SK-N-SH treated with all-trans-retinoic acid at 6 μM for 48 hours (cell line): ENCODE data around the gene RBMXL3.

ENCODE experiments used
- ATAC-seq: fragments of 200-7000 bp; cut with Tn5 transposase; 3 replicates; pipeline ENCODE4 v1.9.1; 2020; ENCODE audit warnings: mild to moderate bottlenecking, moderate library complexity
- BACH2 ChIP-seq: fragments of 250-450 bp; sonication (Bioruptor Pico); IDR thresholded peaks from 2 replicates; pipeline ENCODE4 v1.9.0; 2021; ENCODE audit warnings: mild to moderate bottlenecking, borderline replicate concordance
- CSDC2 ChIP-seq: fragments of 250-450 bp; sonication (Bioruptor Pico); IDR thresholded peaks from 2 replicates; pipeline ENCODE4 v1.5.0; 2020; ENCODE audit warnings: mild to moderate bottlenecking, moderate library complexity
- ESRRG ChIP-seq: fragments of 250-450 bp; sonication (Bioruptor Pico); IDR thresholded peaks from 2 replicates; pipeline ENCODE4 v1.6.1; 2021; ENCODE audit warnings: mild to moderate bottlenecking
- GLIS3 ChIP-seq: fragments of 250-450 bp; sonication (Bioruptor Pico); IDR thresholded peaks from 2 replicates; pipeline ENCODE4 v1.5.0; 2020; ENCODE audit warnings: mild to moderate bottlenecking, moderate library complexity
- ISL1 ChIP-seq: fragments of 250-450 bp; sonication (Bioruptor Pico); IDR thresholded peaks from 2 replicates; pipeline ENCODE4 v2.1.2; 2022; ENCODE audit warnings: mild to moderate bottlenecking, moderate library complexity
- OSR1 ChIP-seq: fragments of 250-450 bp; sonication (Bioruptor Pico); IDR thresholded peaks from 2 replicates; pipeline ENCODE4 v1.8.0; 2022; ENCODE audit warnings: moderate library complexity, mild to moderate bottlenecking, inconsistent platforms
- PPARA ChIP-seq: fragments of 250-450 bp; sonication (Bioruptor Pico); IDR thresholded peaks from 2 replicates; pipeline ENCODE4 v1.5.0; 2020; ENCODE audit warnings: mild to moderate bottlenecking, borderline replicate concordance
- RARB ChIP-seq: fragments of 250-450 bp; sonication (Bioruptor Pico); IDR thresholded peaks from 2 replicates; pipeline ENCODE4 v1.8.0; 2021; ENCODE audit warnings: mild to moderate bottlenecking, moderate library complexity
- SNAI2 ChIP-seq: fragments of 250-450 bp; sonication (Bioruptor Pico); IDR thresholded peaks from 2 replicates; pipeline ENCODE4 v1.5.0; 2020; ENCODE audit warnings: mild to moderate bottlenecking, moderate library complexity
- TCF4 ChIP-seq: fragments of 250-450 bp; sonication (Bioruptor Pico); IDR thresholded peaks from 2 replicates; pipeline ENCODE4 v1.8.0; 2021; ENCODE audit warnings: mild to moderate bottlenecking, moderate library complexity, borderline replicate concordance
- TOX ChIP-seq: fragments of 250-450 bp; sonication (Bioruptor Pico); IDR thresholded peaks from 2 replicates; pipeline ENCODE4 v1.8.0; 2021; ENCODE audit warnings: mild to moderate bottlenecking, moderate library complexity, borderline replicate concordance
- ZC3H10 ChIP-seq: fragments of 250-450 bp; sonication (Bioruptor Pico); IDR thresholded peaks from 2 replicates; pipeline ENCODE4 v1.5.1; 2021; ENCODE audit warnings: mild to moderate bottlenecking, moderate library complexity
- ZFP3 ChIP-seq: fragments of 250-450 bp; sonication (Bioruptor Pico); IDR thresholded peaks from 2 replicates; pipeline ENCODE4 v1.5.0; 2020; ENCODE audit warnings: mild to moderate bottlenecking, moderate library complexity
- ZFP30 ChIP-seq: fragments of 450-650 bp; formaldehyde crosslinking; IDR thresholded peaks from 2 replicates; pipeline ENCODE4 v1.5.0; 2022; ENCODE audit warnings: mild to moderate bottlenecking, moderate library complexity
- ZNF565 ChIP-seq: fragments of 450-650 bp; formaldehyde crosslinking; conservative IDR thresholded peaks from 2 replicates; pipeline ENCODE4 v1.5.0; 2020; ENCODE audit warnings: low read depth, mild to moderate bottlenecking, moderate library complexity
- ZNF70 ChIP-seq: fragments of 450-650 bp; formaldehyde crosslinking; IDR thresholded peaks from 2 replicates; pipeline ENCODE4 v1.5.0; 2020; ENCODE audit warnings: mild to moderate bottlenecking, moderate library complexity
- ZNF8 ChIP-seq: fragments of 450-650 bp; formaldehyde crosslinking; IDR thresholded peaks from 2 replicates; pipeline ENCODE4 v1.5.0; 2020; ENCODE audit warnings: mild to moderate bottlenecking, moderate library complexity
- TF ChIP-seq, protein P1 (sequence below): fragments of 250-450 bp; sonication (Bioruptor Pico); IDR thresholded peaks from 2 replicates; pipeline ENCODE4 v1.8.0; 2021; ENCODE audit warnings: low read depth, mild to moderate bottlenecking, moderate library complexity, borderline replicate concordance
- TF ChIP-seq, protein P2 (sequence below): fragments of 250-450 bp; sonication (Bioruptor Pico); IDR thresholded peaks from 2 replicates; pipeline ENCODE4 v1.8.0; 2020; ENCODE audit warnings: mild to moderate bottlenecking, moderate library complexity, borderline replicate concordance
- TF ChIP-seq, protein P3 (sequence below): fragments of 250-450 bp; sonication (Bioruptor Pico); IDR thresholded peaks from 2 replicates; pipeline ENCODE4 v1.5.1; 2020; ENCODE audit warnings: low read depth, mild to moderate bottlenecking, moderate library complexity
- TF ChIP-seq, protein P4 (sequence below): fragments of 250-450 bp; sonication (Bioruptor Pico); IDR thresholded peaks from 2 replicates; pipeline ENCODE4 v1.5.1; 2021; ENCODE audit warnings: mild to moderate bottlenecking, moderate library complexity

RBMXL3 gene

DNA sequence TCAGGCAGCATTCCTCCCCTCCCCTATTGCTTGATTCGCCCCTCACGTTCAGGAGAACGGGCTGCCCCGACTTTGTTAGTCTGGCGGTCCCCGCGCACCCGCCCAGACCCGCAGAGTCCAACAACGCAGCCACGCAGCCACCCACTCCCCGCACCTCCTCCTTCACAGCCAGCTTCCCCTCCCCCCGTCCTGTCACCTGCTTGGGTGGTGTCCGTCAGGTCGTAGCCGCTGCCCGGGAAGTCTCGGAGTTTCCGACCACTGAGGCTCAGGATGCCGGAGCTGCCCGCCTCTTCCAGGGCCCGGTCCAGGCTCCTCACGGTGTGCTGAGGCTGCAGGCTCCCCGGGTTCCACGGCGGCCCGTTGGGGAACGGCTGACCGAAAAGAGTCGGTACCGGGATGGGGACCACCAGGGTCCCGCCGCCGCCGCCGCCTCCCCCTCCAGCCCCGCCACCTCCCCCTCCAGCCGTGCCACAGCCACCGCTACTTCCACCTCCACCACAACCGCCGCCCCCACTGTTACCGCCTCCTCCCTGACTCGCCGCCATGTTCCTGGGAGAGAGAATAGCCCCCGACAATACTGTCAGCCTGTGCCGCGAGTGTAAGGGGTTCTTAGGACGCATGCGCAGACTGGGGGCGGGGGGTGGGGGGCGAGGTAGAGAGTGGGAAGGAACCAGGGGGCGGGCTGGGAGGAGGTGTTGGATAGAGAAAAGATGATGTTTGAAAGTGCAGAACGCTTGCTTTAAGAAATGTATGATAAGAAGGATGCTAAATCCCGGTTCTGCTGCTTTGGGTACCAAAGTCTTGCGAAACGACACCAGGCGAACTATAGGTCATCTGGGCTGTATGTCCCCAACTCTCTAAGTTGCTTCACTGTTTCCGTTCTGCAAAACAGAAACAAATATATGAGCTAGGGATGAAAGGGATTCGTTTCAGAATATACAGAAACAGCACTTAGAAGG is 44.6 kb downstream of the RBMXL3 start, which contains the start of gene LRCH2:
Gene LRCH2, minus strand, starts transcription at position 600 of the 959 bp plus-strand sequence. Its CDS starts 55 bp downstream, at position 545.
- peak; percentile 85 for ATAC-seq

DNA sequence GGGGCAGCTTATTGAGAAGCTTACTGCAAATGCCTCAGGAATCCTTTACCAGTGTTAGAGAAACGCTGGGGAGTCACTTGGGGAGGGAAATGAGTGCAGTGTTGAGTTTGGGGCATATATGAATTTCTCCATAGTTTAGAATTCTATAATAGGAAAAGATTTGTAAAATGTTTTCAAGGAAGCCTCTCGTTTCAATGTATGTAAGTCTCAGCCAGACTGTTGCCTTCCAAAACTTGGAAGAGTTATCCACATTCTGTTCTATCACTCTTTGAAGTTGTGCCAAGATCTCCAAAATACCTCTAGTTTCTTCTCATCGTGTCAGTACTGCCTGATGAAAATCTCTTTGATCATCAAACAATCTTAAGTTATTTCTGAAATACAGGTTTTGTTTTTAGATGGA is 45.3 kb downstream of the RBMXL3 start:
- TF ChIP-seq ZNF70 (CRISPR knock-in tag) (no peak), OSR1 (CRISPR knock-in tag) (no peak), ISL1 (no peak), ZNF8 (no peak), ZFP3 (CRISPR knock-in tag) (no peak), CSDC2 (CRISPR knock-in tag) (no peak), ZFP30 (CRISPR knock-in tag) (no peak), TCF4 (CRISPR knock-in tag) (no peak), PPARA (no peak), GLIS3 (CRISPR knock-in tag) (no peak), ZC3H10 (CRISPR knock-in tag) (no peak), SNAI2 (CRISPR knock-in tag) (no peak), TOX (no peak)
- TF ChIP-seq, protein P1, sequence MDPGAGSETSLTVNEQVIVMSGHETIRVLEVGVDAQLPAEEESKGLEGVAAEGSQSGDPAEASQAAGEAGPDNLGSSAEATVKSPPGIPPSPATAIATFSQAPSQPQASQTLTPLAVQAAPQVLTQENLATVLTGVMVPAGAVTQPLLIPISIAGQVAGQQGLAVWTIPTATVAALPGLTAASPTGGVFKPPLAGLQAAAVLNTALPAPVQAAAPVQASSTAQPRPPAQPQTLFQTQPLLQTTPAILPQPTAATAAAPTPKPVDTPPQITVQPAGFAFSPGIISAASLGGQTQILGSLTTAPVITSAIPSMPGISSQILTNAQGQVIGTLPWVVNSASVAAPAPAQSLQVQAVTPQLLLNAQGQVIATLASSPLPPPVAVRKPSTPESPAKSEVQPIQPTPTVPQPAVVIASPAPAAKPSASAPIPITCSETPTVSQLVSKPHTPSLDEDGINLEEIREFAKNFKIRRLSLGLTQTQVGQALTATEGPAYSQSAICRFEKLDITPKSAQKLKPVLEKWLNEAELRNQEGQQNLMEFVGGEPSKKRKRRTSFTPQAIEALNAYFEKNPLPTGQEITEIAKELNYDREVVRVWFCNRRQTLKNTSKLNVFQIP (CRISPR knock-in tag): no peak
- TF ChIP-seq, protein P2, sequence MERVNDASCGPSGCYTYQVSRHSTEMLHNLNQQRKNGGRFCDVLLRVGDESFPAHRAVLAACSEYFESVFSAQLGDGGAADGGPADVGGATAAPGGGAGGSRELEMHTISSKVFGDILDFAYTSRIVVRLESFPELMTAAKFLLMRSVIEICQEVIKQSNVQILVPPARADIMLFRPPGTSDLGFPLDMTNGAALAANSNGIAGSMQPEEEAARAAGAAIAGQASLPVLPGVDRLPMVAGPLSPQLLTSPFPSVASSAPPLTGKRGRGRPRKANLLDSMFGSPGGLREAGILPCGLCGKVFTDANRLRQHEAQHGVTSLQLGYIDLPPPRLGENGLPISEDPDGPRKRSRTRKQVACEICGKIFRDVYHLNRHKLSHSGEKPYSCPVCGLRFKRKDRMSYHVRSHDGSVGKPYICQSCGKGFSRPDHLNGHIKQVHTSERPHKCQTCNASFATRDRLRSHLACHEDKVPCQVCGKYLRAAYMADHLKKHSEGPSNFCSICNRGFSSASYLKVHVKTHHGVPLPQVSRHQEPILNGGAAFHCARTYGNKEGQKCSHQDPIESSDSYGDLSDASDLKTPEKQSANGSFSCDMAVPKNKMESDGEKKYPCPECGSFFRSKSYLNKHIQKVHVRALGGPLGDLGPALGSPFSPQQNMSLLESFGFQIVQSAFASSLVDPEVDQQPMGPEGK (CRISPR knock-in tag): no peak
- peak; percentile 21 for ATAC-seq

More for the DNA sequence above, 44.6 kb downstream of the RBMXL3 start, which contains the start of gene LRCH2:
- TF ChIP-seq ZNF565 (CRISPR knock-in tag): no peak
- no peak for TF ChIP-seq OSR1 (CRISPR knock-in tag)
- TF ChIP-seq BACH2: no peak
- no peak for TF ChIP-seq ESRRG
- no peak for TF ChIP-seq ISL1
- TF ChIP-seq, protein P2 (CRISPR knock-in tag): no peak
- no peak for TF ChIP-seq ZNF8
- no peak for TF ChIP-seq RARB (CRISPR knock-in tag)
- no peak for TF ChIP-seq ZFP3 (CRISPR knock-in tag)
- no peak for TF ChIP-seq GLIS3 (CRISPR knock-in tag)
- no peak for TF ChIP-seq SNAI2 (CRISPR knock-in tag)
- TF ChIP-seq, protein P3, sequence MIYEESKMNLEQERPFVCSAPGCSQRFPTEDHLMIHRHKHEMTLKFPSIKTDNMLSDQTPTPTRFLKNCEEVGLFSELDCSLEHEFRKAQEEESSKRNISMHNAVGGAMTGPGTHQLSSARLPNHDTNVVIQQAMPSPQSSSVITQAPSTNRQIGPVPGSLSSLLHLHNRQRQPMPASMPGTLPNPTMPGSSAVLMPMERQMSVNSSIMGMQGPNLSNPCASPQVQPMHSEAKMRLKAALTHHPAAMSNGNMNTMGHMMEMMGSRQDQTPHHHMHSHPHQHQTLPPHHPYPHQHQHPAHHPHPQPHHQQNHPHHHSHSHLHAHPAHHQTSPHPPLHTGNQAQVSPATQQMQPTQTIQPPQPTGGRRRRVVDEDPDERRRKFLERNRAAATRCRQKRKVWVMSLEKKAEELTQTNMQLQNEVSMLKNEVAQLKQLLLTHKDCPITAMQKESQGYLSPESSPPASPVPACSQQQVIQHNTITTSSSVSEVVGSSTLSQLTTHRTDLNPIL: no peak
- TF ChIP-seq PPARA: no peak
- TF ChIP-seq, protein P4, sequence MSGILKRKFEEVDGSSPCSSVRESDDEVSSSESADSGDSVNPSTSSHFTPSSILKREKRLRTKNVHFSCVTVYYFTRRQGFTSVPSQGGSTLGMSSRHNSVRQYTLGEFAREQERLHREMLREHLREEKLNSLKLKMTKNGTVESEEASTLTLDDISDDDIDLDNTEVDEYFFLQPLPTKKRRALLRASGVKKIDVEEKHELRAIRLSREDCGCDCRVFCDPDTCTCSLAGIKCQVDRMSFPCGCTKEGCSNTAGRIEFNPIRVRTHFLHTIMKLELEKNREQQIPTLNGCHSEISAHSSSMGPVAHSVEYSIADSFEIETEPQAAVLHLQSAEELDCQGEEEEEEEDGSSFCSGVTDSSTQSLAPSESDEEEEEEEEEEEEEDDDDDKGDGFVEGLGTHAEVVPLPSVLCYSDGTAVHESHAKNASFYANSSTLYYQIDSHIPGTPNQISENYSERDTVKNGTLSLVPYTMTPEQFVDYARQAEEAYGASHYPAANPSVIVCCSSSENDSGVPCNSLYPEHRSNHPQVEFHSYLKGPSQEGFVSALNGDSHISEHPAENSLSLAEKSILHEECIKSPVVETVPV (CRISPR knock-in tag): no peak
- no peak for TF ChIP-seq ZC3H10 (CRISPR knock-in tag)
- TF ChIP-seq, protein P1 (CRISPR knock-in tag): no peak
- no peak for TF ChIP-seq TOX
- TF ChIP-seq TCF4 (CRISPR knock-in tag): no peak
- TF ChIP-seq, all 23 proteins: peak for 0
